Stomach smooth muscle (tissue), 2 donors: ENCODE results near the gene NDFIP1.

Source experiments
- H3K27ac ChIP-seq: one replicate; pipeline ENCODE4 v1.7.0; 2013; ENCODE audit warnings: mild to moderate bottlenecking, low read length, inconsistent platforms
- H3K27me3 ChIP-seq, 2 donors: one replicate each; pipeline ENCODE4 v1.7.0; 2013; ENCODE audit warnings: low read length in 2 of 2; ENCODE audit not compliant: insufficient read depth in 2 of 2, control insufficient read depth in 1 of 2
- H3K36me3 ChIP-seq, 2 donors: one replicate each; pipeline ENCODE4 v1.7.0; 2013; ENCODE audit warnings: low read length in 2 of 2; ENCODE audit not compliant: control insufficient read depth in 2 of 2, insufficient read depth in 2 of 2
- H3K4me1 ChIP-seq: one replicate; pipeline ENCODE4 v1.7.0; 2013; ENCODE audit warnings: low read length; ENCODE audit not compliant: control insufficient read depth, insufficient read depth
- H3K4me3 ChIP-seq, 2 donors: one replicate each; pipeline ENCODE4 v1.7.0; 2013; ENCODE audit warnings: low read length in 2 of 2
- H3K9ac ChIP-seq, 2 donors: one replicate each; pipeline ENCODE4 v1.7.0; 2013; ENCODE audit warnings: low read length in 2 of 2, mild to moderate bottlenecking in 1 of 2
- H3K9me3 ChIP-seq, 2 donors: one replicate each; pipeline ENCODE4 v1.7.0; 2013; ENCODE audit warnings: low read length in 2 of 2; ENCODE audit not compliant: control insufficient read depth in 2 of 2
- donor health status: healthy.
- donor health status: Pancreatic carcinoma.

NDFIP1 gene

GRCh38 chr5:142107736-142108431 is 695 bp upstream of the NDFIP1 start:
- Histone ChIP-seq H3K4me3 (peak overlapping the region; percentile 64 to 86), H3K36me3 (no peaks in the 10 kb centered on the region), H3K4me1 (peaks cover 5% of the 10 kb centered on the region), H3K9me3 (no peaks in the 10 kb centered on the region), H3K27me3 (no peaks in the 10 kb centered on the region), H3K9ac (peak overlapping the region; percentile 92 to 94), H3K27ac (peak overlapping the region; percentile 96)

DNA sequence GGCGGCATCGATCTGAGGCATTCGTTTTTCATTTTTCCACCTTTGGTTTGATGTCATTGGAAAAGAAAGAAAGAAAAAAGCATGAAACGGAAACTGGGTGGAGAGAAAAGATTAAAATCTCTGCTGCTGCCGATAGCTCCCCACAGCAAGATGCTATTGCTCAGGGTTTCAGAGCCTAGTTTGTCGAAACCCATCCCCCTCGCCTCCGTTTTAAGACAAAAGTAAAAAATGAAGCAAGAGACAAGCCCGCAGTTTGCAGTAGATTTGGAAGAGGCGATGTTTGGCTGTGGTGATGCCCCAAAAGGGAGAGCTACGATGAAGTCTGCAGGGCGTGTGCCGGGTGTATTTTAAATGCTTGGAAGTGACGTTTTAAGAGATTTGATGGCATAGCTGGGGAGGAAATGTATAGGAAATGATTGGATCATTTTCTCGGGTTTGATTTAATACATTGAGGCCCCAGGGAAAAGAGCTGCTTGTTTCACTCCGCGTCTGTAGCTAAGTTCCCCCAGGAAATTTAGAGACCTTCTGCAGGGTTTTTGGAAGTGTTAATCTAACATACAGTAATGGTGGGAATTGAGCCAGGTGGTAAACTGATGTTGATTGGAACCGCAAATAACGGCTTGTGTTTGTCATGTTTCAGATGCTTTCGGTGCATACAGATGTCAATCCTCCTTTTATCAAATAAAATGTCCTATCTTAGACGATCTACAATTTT is 909 bp downstream of the NDFIP1 start:
- peak overlapping the region; percentile 96 for H3K27ac ChIP-seq
- no peaks in the 10 kb centered on the region for H3K27me3 ChIP-seq
- peaks cover 5% of the 10 kb centered on the region for H3K4me1 ChIP-seq
- no peaks in the 10 kb centered on the region for H3K9me3 ChIP-seq
- H3K9ac ChIP-seq: peak overlapping the region; percentile 93 to 94
- H3K36me3 ChIP-seq: no peaks in the 10 kb centered on the region
- peak overlapping the region; percentile 62 to 86 for H3K4me3 ChIP-seq

GRCh38 chr5:142110046-142110531 is 1.5 kb downstream of the NDFIP1 start:
- Histone ChIP-seq H3K27ac (peak overlapping the region; percentile 96), H3K9ac (peak overlapping the region; percentile 93 to 94), H3K27me3 (no peaks in the 10 kb centered on the region), H3K36me3 (no peaks in the 10 kb centered on the region), H3K4me3 (peak overlapping the region; percentile 62 to 86), H3K4me1 (peaks cover 5% of the 10 kb centered on the region), H3K9me3 (no peaks in the 10 kb centered on the region)

DNA sequence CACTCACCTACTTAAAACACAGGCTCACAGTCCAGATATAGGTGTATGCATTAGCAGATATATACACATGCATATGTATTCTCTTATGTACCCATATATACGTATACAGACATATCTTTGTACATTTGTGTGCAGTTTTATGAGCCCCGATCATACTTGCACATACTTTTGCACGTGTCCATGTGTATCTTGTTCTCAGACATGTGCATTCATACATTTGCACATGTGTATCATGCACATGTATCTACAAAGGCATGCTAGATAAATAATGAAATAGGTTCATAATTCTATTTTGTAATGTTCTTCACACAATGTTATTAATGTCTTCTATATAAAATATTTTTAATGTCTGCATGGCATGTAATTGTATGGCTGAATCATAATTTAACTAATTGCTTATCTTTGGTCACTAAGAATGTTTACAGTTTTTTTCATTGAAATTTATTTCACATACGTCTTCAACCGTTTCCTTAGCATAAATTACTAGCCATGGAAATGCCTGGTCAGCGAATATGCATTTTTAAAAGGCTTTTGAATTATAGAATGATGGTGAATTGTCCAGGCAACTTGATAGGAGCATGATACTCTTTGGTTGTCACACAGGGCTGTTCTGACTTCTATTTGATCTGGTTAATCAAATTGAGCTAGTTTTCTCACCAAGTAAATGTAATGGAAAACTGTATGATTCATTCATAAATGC is 2.6 kb downstream of the NDFIP1 start:
- H3K27ac ChIP-seq: no peak overlapping the region

GRCh38 chr5:142114687-142115086 is 6.1 kb downstream of the NDFIP1 start:
- H3K27ac ChIP-seq: no peak overlapping the region
- peaks cover 16% of the 10 kb centered on the region for H3K4me1 ChIP-seq

More for the DNA sequence above, 2.6 kb downstream of the NDFIP1 start:
- Histone ChIP-seq H3K36me3 (no peaks in the 10 kb centered on the region), H3K4me3 (peak overlapping the region in 1 of 2 donors; percentile 9), H3K9ac (peak overlapping the region in 1 of 2 donors; percentile 27), H3K9me3 (no peaks in the 10 kb centered on the region), H3K4me1 (peaks cover 5% of the 10 kb centered on the region), H3K27me3 (no peaks in the 10 kb centered on the region)

DNA sequence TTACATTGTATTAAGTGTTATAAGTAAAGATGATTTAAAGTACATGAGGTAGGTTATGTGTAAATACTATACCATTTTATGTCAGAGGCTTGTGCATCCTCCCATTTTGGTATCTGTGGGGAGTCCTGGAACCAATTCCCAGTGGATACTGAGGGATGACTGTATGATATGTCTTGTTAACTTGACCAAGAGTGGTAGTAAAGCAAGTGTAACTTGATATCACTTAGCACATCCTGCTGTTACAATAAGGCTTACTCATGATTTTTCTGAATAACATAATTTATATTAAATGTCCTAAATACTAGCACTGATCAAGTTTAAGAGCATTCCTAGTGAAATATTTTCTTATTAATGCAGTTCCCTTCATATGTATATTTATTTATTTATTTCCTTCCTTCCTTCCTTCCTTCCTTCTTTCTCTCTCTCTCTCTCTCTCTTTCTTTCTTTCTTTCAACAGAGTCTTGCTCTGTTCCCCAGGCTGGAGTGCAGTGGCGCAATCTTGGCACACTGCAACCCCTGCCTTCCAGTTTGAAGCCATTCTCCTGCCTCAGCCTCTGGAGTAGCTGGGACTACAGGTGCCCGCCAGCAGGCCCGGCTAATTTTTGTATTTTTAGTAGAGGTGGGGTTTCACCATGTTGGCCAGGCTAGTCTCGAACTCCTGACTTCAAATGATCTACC is 7.5 kb downstream of the NDFIP1 start:
- H3K27ac ChIP-seq: no peak overlapping the region
- no peak overlapping the region for H3K4me3 ChIP-seq
- H3K9ac ChIP-seq: no peak overlapping the region

More at GRCh38 chr5:142114687-142115086, 6.1 kb downstream of the NDFIP1 start:
- no peak overlapping the region for H3K4me3 ChIP-seq
- H3K27me3 ChIP-seq: no peaks in the 10 kb centered on the region
- H3K36me3 ChIP-seq: peaks cover 0 to 2% of the 10 kb centered on the region in 2 donors
- H3K9me3 ChIP-seq: no peaks in the 10 kb centered on the region
- H3K9ac ChIP-seq: no peak overlapping the region

DNA sequence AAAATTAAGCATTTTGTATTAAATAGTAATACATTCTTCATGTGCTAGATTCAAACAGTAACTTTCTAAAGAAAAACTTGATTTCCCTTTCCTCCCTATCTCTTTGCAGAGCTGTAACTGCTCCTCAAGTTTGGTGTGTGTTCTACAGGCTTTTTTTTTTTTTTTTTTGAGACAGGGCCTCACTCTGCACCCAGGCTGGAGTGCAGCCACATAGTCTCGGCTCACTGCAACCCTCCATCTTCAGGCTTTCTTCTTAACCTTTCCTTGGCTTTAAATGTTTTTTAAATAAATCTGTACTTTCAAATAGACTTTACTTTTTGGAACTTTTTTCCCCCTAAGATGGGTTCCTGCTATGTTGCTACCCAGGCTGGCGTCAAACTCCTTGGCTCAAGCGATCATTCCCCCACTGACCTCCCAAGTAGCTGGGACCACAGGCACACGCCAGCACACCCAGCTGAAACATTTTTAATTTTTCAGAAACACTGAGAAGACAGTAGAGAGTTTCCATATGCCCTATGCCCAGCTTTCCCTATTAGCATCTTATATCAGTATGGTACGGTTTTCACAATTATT is 9.1 kb downstream of the NDFIP1 start:
- Histone ChIP-seq H3K27me3 (no peaks in the 10 kb centered on the region), H3K27ac (no peak overlapping the region), H3K9ac (no peak overlapping the region), H3K4me3 (no peak overlapping the region), H3K9me3 (no peaks in the 10 kb centered on the region), H3K4me1 (peaks cover 16% of the 10 kb centered on the region), H3K36me3 (peaks cover 7 to 11% of the 10 kb centered on the region in 2 donors)

More for the DNA sequence above, 7.5 kb downstream of the NDFIP1 start:
- Histone ChIP-seq H3K4me1 (peaks cover 16% of the 10 kb centered on the region), H3K36me3 (peaks cover 6 to 7% of the 10 kb centered on the region in 2 donors), H3K27me3 (no peaks in the 10 kb centered on the region), H3K9me3 (no peaks in the 10 kb centered on the region)

- peaks cover 7 to 11% of the 10 kb centered on the region in 2 donors for H3K36me3 ChIP-seq
- no peak overlapping the region for H3K9ac ChIP-seq
- no peaks in the 10 kb centered on the region for H3K27me3 ChIP-seq
- H3K27ac ChIP-seq: no peak overlapping the region
- H3K4me1 ChIP-seq: peaks cover 16% of the 10 kb centered on the region
- H3K4me3 ChIP-seq: no peak overlapping the region
- H3K9me3 ChIP-seq: no peaks in the 10 kb centered on the region
These were observed 9.6 kb downstream of the NDFIP1 start for GRCh38 chr5:142118155-142118686.

- Histone ChIP-seq H3K4me1 (peaks cover 16% of the 10 kb centered on the region), H3K27ac (no peak overlapping the region), H3K36me3 (peaks cover 7 to 11% of the 10 kb centered on the region in 2 donors), H3K9ac (no peak overlapping the region), H3K27me3 (no peaks in the 10 kb centered on the region), H3K9me3 (no peaks in the 10 kb centered on the region), H3K4me3 (no peak overlapping the region)
These were observed 10.6 kb downstream of the NDFIP1 start for GRCh38 chr5:142119051-142119625.
